Uterus (tissue), 4 donors: ENCODE data around the gene CCDC141. TPM values are rescaled to one million over a fixed set of nuclear protein-coding genes. Genes with fewer than 3 reads are reported as not detected.
A peak's percentile ranks its signal among the peaks of the same experiment; 100 is the strongest.

ENCODE experiments used
- DNase-seq, 2 donors: peaks; one replicate each; pipeline ENCODE4 v3.0.0-alpha.2; 2019 to 2020
- H3K27ac ChIP-seq, 2 donors: fragments of 200-600 bp; sonication (generic); 1 replicate in 1 of 2; 2 replicates in 1 of 2; pipeline ENCODE4 v1.5.1; 2016 to 2018
- H3K27me3 ChIP-seq, 2 donors: fragments of 200-600 bp; sonication (generic); one replicate each; pipeline ENCODE4 v1.5.1; 2018 to 2019; ENCODE audit warnings: control low read depth in 1 of 2
- H3K36me3 ChIP-seq, 2 donors: fragments of 200-600 bp; sonication (generic); one replicate each; pipeline ENCODE4 v1.5.1; 2019; ENCODE audit warnings: control low read depth in 1 of 2
- H3K4me1 ChIP-seq, 2 donors: fragments of 200-600 bp; sonication (generic); one replicate each; pipeline ENCODE4 v1.5.1; 2018 to 2019; ENCODE audit warnings: control low read depth in 1 of 2
- H3K4me3 ChIP-seq, 2 donors: fragments of 200-600 bp; sonication (generic); 1 replicate in 1 of 2; 2 replicates in 1 of 2; pipeline ENCODE4 v1.5.1; 2018 to 2019; ENCODE audit warnings: mild to moderate bottlenecking in 1 of 2
- H3K9me3 ChIP-seq, 2 donors: fragments of 200-600 bp; sonication (generic); one replicate each; pipeline ENCODE4 v1.5.1; 2019; ENCODE audit warnings: control low read depth in 1 of 2
- POLR2A ChIP-seq, 2 donors: fragments of 450-650 bp; IDR thresholded peaks; one replicate each; pipeline ENCODE4 v1.6.1; 2016; ENCODE audit warnings: antibody characterized with exemption in 2 of 2, mild to moderate bottlenecking in 1 of 2, moderate library complexity in 1 of 2
- intact Hi-C: fragments of 100-400 bp; cut with DNase I; formaldehyde crosslinking; loops from one replicate; pipeline ENCODE4 v1.15.1; 2023; ENCODE audit warnings: low total_unique reads
- total RNA-seq, 4 donors: library from RNA; depleted of rRNA in 3 of 4; stranded (reverse); fragments of >200 nt in 3 of 4; gene quantifications; one replicate each; pipeline versions ENCODE4 v1.1.0 to v1.2.4, GENCODE V29; 2014 to 2023
- TF ChIP-seq, protein P1 (sequence below), 4 experiments: fragments of 200-600 bp in 2 of 4; fragments of 450-650 bp in 2 of 4; sonication (generic) in 2 of 4; IDR thresholded peaks; one replicate each; pipeline ENCODE4 v1.5.1; 2016 to 2019; ENCODE audit warnings: antibody characterized with exemption in 4 of 4, mild to moderate bottlenecking in 2 of 4, moderate library complexity in 1 of 4
- donor health status: DM: yes; HTN: yes; CAD: no.

CCDC141 gene
- total RNA-seq, 4 donors from 2014 or later: 0.29 to 10.2 (median 3.8) TPM

DNA sequence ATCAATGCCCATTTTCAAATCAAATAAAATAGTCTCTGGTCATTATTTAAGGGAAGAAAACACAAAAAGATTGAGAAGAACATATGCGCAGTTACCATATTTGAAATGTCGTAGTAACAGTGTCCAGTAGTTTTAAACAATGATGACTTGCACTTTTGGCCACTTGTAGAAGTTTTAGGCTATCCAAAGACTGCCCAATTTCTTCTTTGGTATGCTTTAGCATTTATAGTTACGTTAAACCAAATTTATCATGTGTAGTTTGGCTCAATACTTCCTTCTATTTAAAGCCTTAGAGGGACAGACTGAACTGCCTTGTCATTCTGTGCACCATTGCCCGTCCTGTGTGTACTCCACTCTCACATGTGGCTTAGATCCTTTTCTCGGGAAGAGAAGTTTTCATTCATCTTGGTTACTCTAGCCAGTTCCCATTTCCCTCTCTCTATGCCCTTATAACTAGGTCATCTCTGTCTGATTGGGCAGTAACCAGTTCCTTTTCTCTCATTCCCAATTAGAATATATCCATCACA is 157.9 kb downstream of the CCDC141 start:
- intact Hi-C loops: no loop called here
- no peak for TF ChIP-seq POLR2A (IDR thresholded peaks at IDR 0.05)
- TF ChIP-seq, protein P1, sequence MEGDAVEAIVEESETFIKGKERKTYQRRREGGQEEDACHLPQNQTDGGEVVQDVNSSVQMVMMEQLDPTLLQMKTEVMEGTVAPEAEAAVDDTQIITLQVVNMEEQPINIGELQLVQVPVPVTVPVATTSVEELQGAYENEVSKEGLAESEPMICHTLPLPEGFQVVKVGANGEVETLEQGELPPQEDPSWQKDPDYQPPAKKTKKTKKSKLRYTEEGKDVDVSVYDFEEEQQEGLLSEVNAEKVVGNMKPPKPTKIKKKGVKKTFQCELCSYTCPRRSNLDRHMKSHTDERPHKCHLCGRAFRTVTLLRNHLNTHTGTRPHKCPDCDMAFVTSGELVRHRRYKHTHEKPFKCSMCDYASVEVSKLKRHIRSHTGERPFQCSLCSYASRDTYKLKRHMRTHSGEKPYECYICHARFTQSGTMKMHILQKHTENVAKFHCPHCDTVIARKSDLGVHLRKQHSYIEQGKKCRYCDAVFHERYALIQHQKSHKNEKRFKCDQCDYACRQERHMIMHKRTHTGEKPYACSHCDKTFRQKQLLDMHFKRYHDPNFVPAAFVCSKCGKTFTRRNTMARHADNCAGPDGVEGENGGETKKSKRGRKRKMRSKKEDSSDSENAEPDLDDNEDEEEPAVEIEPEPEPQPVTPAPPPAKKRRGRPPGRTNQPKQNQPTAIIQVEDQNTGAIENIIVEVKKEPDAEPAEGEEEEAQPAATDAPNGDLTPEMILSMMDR (IDR thresholded peaks at IDR 0.05): no peak

DNA sequence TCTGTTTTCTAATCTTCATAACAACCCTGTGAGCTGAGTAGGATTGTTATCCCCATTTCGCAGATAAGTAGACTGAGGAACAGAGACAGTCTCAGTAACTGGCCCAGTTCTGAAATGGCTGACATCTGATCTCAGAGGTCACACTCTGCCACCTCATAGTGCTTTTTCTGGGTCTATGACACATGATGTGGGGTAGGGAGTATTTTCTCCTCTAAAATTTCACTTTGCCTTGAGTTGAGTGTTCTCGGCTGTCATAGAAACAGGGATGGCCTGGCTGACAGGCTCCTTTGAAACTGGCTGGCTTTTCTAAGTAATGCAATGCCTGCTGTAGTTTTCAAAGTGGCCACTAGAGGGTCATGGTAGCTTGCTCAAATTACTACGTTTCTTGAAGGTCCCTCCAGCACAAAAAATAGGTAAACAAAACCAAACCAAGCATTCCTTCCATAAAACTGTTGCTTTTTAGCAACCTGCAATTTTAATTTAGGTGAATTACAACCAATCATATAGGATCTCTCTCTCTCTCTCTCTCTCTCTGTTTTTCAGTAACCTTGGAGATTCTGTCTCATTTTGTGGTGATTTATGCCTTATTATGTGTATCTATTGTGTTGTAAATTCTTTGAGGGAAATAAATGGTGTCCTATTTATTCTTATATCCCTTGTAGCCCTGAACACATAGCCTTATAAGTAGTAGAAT is 158.5 kb downstream of the CCDC141 start:
- H3K27me3 ChIP-seq: no peaks in the 10 kb centered on the region
- peak; percentile 27 to 57 for DNase-seq
- no peaks in the 10 kb centered on the region for H3K36me3 ChIP-seq
- no peaks in the 10 kb centered on the region for H3K4me1 ChIP-seq
- intact Hi-C loops: no loop called here
- no peak overlapping the region for H3K27ac ChIP-seq
- no peaks in the 10 kb centered on the region for H3K9me3 ChIP-seq
- no peak overlapping the region for H3K4me3 ChIP-seq
- no peak for TF ChIP-seq POLR2A (IDR thresholded peaks at IDR 0.05)
- TF ChIP-seq, protein P1 (IDR thresholded peaks at IDR 0.05): peak; percentile 75 to 89 (median 80)

More for the DNA sequence above, 157.9 kb downstream of the CCDC141 start:
- H3K36me3 ChIP-seq: no peaks in the 10 kb centered on the region
- H3K4me3 ChIP-seq: no peak overlapping the region
- no peak overlapping the region for H3K27ac ChIP-seq
- DNase-seq: no peak
- no peaks in the 10 kb centered on the region for H3K27me3 ChIP-seq
- no peaks in the 10 kb centered on the region for H3K9me3 ChIP-seq
- H3K4me1 ChIP-seq: no peaks in the 10 kb centered on the region

DNA sequence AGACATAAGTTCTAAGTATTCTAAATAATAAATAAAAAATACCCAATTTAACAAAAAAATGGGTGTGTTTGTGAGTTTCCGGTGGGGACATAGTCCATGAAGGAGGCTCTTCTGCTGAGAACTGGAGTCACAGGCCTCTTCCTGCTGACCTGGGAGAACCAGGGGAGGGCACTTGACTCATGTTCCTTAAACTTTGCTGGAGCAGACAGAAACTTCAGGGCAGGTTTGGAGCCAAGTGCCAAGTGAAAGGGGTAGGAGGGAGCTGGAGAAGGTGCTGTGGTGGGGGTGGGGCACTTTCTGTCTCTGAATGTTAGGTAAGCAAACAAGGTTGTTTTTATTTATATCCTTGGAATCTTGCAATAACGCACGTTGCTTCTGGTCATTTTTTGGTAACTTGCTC is 163.9 kb downstream of the CCDC141 start:
- no peaks in the 10 kb centered on the region for H3K4me1 ChIP-seq
- H3K9me3 ChIP-seq: no peaks in the 10 kb centered on the region
- H3K4me3 ChIP-seq: no peak overlapping the region
- no peaks in the 10 kb centered on the region for H3K36me3 ChIP-seq
- no peaks in the 10 kb centered on the region for H3K27me3 ChIP-seq
- DNase-seq: no peak
- H3K27ac ChIP-seq: no peak overlapping the region
- TF ChIP-seq POLR2A (IDR thresholded peaks at IDR 0.05): no peak
- TF ChIP-seq, protein P1 (IDR thresholded peaks at IDR 0.05): no peak
- intact Hi-C loops: no loop called here

DNA sequence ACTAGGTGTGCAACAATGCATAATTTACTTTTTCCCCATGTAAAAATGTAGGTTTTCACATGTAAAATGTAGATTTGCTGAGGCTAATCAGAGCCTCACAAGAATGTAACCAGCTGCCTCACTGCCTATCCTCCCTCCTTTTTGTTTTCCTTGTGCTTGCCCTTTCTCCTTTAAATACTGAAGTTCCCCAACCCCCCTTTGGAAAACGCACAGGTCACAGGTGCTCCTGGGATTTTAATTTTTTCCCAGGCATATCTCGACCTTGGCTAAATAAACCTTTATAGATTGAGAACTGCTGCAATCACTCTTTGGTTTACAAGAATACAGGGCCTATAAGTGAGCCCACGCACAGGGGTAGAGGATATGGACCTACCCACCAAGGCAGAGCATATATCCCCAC is 165.5 kb downstream of the CCDC141 start:
- intact Hi-C loops: no loop called here
- Histone ChIP-seq H3K27ac (no peak overlapping the region), H3K4me1 (no peaks in the 10 kb centered on the region), H3K4me3 (no peak overlapping the region), H3K9me3 (no peaks in the 10 kb centered on the region), H3K27me3 (no peaks in the 10 kb centered on the region), H3K36me3 (no peaks in the 10 kb centered on the region)
- TF ChIP-seq POLR2A (IDR thresholded peaks at IDR 0.05): no peak
- TF ChIP-seq, protein P1 (IDR thresholded peaks at IDR 0.05): no peak
- no peak for DNase-seq

DNA sequence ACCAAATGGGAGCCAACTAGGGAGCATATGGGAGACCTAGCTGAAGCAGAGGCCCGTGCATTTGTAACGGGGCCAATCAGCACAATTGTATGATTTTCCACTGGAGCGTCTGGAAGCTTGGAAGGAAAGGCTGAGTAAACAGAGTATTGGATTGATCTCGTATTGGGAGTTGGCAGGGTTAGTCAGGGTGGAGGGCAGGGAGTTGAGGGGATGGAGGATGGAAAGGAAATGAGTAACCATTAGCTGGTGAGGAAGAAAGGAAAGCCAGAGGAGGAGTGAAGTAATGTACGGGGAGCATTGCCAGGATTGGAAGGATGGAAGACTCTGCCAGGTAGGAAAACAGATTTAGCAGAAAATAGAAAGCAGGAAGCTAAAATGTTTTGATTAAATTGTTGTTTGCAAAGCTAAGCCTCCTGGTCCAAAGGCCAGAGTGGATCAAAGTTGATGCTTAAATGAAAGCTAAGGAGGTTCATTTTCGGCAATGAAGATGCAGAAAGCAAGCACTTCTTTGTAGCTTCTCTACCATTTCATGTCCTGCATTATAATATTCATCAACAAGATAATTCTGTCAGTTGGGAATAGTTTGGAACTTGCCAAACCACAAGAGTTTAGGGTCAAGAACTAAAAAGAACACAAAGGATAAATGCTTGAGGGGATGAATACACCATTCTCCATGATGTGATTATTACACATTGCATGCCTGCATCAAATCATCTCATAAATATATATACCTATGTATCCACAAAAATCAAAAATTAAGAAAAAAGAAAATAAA is 167.1 kb downstream of the CCDC141 start:
- no peak overlapping the region for H3K27ac ChIP-seq
- no peaks in the 10 kb centered on the region for H3K27me3 ChIP-seq
- no peak for DNase-seq
- H3K9me3 ChIP-seq: no peaks in the 10 kb centered on the region
- TF ChIP-seq POLR2A (IDR thresholded peaks at IDR 0.05): no peak
- TF ChIP-seq, protein P1 (IDR thresholded peaks at IDR 0.05): no peak
- intact Hi-C loops: no loop called here
- H3K4me1 ChIP-seq: no peaks in the 10 kb centered on the region
- no peaks in the 10 kb centered on the region for H3K36me3 ChIP-seq
- no peak overlapping the region for H3K4me3 ChIP-seq
